HepG2 (cell line): ENCODE data around the gene C6orf136. TPM values are rescaled to one million over a fixed set of nuclear protein-coding genes. Genes with fewer than 3 reads are reported as not detected.
A peak's percentile ranks its signal among the peaks of the same experiment; 100 is the strongest.

Source experiments
- HDAC6 ChIP-seq: fragments of 200-600 bp; sonication (generic); IDR thresholded peaks from 2 replicates; pipeline ENCODE4 v1.7.0; 2017; ENCODE audit warnings: mild to moderate bottlenecking, antibody characterized with exemption, low read length, low read depth
- KIAA2018 ChIP-seq: sonication (generic); formaldehyde crosslinking; IDR thresholded peaks from 2 replicates; pipeline ENCODE4 v1.5.0; 2020; ENCODE audit warnings: mild to moderate bottlenecking, missing genetic modification reagents, borderline replicate concordance
- MXD1 ChIP-seq: sonication (generic); formaldehyde crosslinking; IDR thresholded peaks from 2 replicates; pipeline ENCODE4 v1.4.0; 2020; ENCODE audit warnings: mild to moderate bottlenecking, missing genetic modification reagents
- PHB2 ChIP-seq: fragments of 450-650 bp; IDR thresholded peaks from 2 replicates; pipeline ENCODE4 v1.6.1; 2018; ENCODE audit not compliant: partially characterized antibody
- RAD51 ChIP-seq: fragments of 450-650 bp; IDR thresholded peaks from 2 replicates; pipeline ENCODE4 v1.6.1; 2016; ENCODE audit warnings: borderline replicate concordance
- STAT6 ChIP-seq: sonication (generic); formaldehyde crosslinking; IDR thresholded peaks from 2 replicates; pipeline ENCODE4 v1.4.0; 2020; ENCODE audit warnings: missing genetic modification reagents, mild to moderate bottlenecking, borderline replicate concordance
- ZNF407 ChIP-seq: sonication (generic); formaldehyde crosslinking; IDR thresholded peaks from one replicate; pipeline ENCODE4 v1.5.1; 2020; ENCODE audit warnings: mild to moderate bottlenecking, missing genetic modification reagents; ENCODE audit errors: not compliant biosample characterization
- polyA plus RNA-seq, 8 experiments: library from polyadenylated mRNA; depleted of rRNA in 3 of 8; stranded (reverse) in 7 of 8; unstranded in 1 of 8; fragments of >200 nt; fragmentation: Illumina TruSeq in 4 of 8; extraction: Trizol in 4 of 8; gene quantifications; 2 replicates each; pipeline versions ENCODE4 v1.2.1 to v1.2.3, GENCODE V29; 2011 to 2016; ENCODE audit warnings: low read depth in 4 of 8, missing spikeins in 1 of 8, mixed read lengths in 1 of 8; ENCODE audit not compliant: insufficient read depth in 1 of 8
- total RNA-seq, 5 experiments: library from RNA; depleted of rRNA; stranded (reverse); fragments of >200 nt; fragmentation: Illumina TruSeq; extraction: Trizol; gene quantifications; 2 replicates each; pipeline ENCODE4 v1.2.3, GENCODE V29; 2016; ENCODE audit warnings: low read depth in 1 of 5

Gene C6orf136
- total and polyA plus RNA-seq, 2 of the 13 experiments (the other 11 are each of a cell fraction or from before 2014, with no cell fraction given) = 12.0 to 26.2 TPM

GRCh38 chr6:30672445-30673253 lies 25.7 kb downstream of the C6orf136 start, which contains the start of gene DHX16 (continued):
- TF ChIP-seq ZNF407 (peak; percentile 87), RAD51 (no peak), HDAC6 (no peak), KIAA2018 (0 out of 2 replicates have a peak, but pooled peaks have one; percentile 56), PHB2 (no peak), MXD1 (CRISPR knock-in tag) (0 out of 2 replicates have a peak, but pooled peaks have one; percentile 22), STAT6 (CRISPR knock-in tag) (no peak)
